MCF 10A (cell line): ENCODE data around the gene NKPD1. TPM values are rescaled to one million over a fixed set of nuclear protein-coding genes. Genes with fewer than 3 reads are reported as not detected.
A peak's percentile ranks its signal among the peaks of the same experiment; 100 is the strongest.

Source experiments
- BruUV-seq: library from RNA; stranded (reverse); fragments of 400-500 nt; replicated peaks from 2 replicates; lab custom pipeline; 2021; lab: Mats Ljungman, UMichigan
- CTCF ChIA-PET: fragments of 300-600 bp; sonication (Branson Sonifier 250); formaldehyde crosslinking; extraction: SDS; loops from one replicate; lab custom pipeline; 2021; ENCODE audit warnings: antibody characterized with exemption, inconsistent platforms; lab: Yijun Ruan, JAX
- POLR2A ChIA-PET: fragments of 300-600, 350-650 bp; sonication (Branson Sonifier 250); formaldehyde crosslinking; extraction: SDS; loops from one replicate; lab custom pipeline; 2020; ENCODE audit warnings: antibody characterized with exemption, inconsistent platforms; lab: Yijun Ruan, JAX
- DNase-seq: peaks from one replicate; pipeline ENCODE4 v3.0.0-alpha.2; 2018; ENCODE audit not compliant: unreplicated experiment
- H3K27ac Mint-ChIP-seq: one replicate; pipeline ENCODE4 v1.8.0; 2022; ENCODE audit warnings: mild to moderate bottlenecking, low read depth, mixed read lengths; ENCODE audit not compliant: unreplicated experiment
- H3K27me3 Mint-ChIP-seq: one replicate; pipeline ENCODE4 v1.8.0; 2022; ENCODE audit warnings: mixed read lengths; ENCODE audit not compliant: insufficient read depth, unreplicated experiment
- H3K36me3 Mint-ChIP-seq: one replicate; pipeline ENCODE4 v1.8.0; 2022; ENCODE audit warnings: mild to moderate bottlenecking, moderate library complexity, mixed read lengths; ENCODE audit not compliant: insufficient read depth, unreplicated experiment
- H3K4me1 Mint-ChIP-seq: one replicate; pipeline ENCODE4 v1.8.0; 2022; ENCODE audit warnings: mixed read lengths; ENCODE audit not compliant: insufficient read depth, unreplicated experiment
- H3K4me3 Mint-ChIP-seq: one replicate; pipeline ENCODE4 v1.8.0; 2022; ENCODE audit warnings: mild to moderate bottlenecking, moderate library complexity, mixed read lengths; ENCODE audit not compliant: unreplicated experiment
- H3K9me3 Mint-ChIP-seq: one replicate; pipeline ENCODE4 v1.8.0; 2022; ENCODE audit warnings: mixed read lengths; ENCODE audit not compliant: unreplicated experiment
- intact Hi-C: fragments of 100-400 bp; cut with micrococcal nuclease; formaldehyde crosslinking; loops from 2 replicates; pipeline ENCODE4 v1.14.1; 2022
- total RNA-seq: library from RNA; stranded (reverse); gene quantifications from 2 replicates; pipeline ENCODE4 v1.2.3, GENCODE V29; 2022
- TF ChIP-seq, protein P1 (sequence below): fragments of 200-600 bp; IDR thresholded peaks from one replicate; pipeline ENCODE4 v1.8.0; 2022; ENCODE audit warnings: antibody characterized with exemption, mild to moderate bottlenecking; ENCODE audit not compliant: unreplicated experiment

Gene NKPD1
- total RNA-seq, 1 experiment from 2014 or later: 0.09 TPM

DNA sequence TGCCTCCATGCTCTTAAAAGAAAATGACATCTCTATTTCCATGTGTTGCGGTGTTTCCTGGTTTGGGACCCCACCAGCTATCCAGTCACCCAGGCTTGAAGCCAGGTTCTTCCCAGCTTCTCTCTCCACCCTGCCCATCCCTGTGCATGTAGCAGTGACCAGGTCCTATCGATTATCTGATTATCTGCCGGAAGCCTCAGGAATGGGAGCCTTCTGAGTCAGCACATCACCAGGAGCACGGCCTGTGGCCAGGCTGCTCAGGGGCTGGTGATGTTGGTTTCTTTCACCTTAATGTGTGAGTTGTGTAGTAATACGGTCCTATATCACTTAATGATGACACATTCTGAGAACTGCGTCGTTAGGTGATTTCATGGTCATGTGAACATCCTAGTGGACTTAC is 34.1 kb downstream of the NKPD1 start:
- ChIA-PET POLR2A (interaction anchor here (3.5 kb wide), 1 partner anchor 34 kb away, joined by 10 read pairs; the partner anchor contains the start of gene PPP1R37), CTCF (interaction anchor here (0.7 to 2.6 kb wide), 4 partner anchors 9 to 341 kb away, joined by 3 to 19 read pairs (median 5); no protein-coding TSS in a partner anchor)
- TF ChIP-seq, protein P1, sequence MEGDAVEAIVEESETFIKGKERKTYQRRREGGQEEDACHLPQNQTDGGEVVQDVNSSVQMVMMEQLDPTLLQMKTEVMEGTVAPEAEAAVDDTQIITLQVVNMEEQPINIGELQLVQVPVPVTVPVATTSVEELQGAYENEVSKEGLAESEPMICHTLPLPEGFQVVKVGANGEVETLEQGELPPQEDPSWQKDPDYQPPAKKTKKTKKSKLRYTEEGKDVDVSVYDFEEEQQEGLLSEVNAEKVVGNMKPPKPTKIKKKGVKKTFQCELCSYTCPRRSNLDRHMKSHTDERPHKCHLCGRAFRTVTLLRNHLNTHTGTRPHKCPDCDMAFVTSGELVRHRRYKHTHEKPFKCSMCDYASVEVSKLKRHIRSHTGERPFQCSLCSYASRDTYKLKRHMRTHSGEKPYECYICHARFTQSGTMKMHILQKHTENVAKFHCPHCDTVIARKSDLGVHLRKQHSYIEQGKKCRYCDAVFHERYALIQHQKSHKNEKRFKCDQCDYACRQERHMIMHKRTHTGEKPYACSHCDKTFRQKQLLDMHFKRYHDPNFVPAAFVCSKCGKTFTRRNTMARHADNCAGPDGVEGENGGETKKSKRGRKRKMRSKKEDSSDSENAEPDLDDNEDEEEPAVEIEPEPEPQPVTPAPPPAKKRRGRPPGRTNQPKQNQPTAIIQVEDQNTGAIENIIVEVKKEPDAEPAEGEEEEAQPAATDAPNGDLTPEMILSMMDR: no peak
- H3K4me1 Mint-ChIP-seq: peaks cover 6% of the 10 kb centered on the region
- intact Hi-C loops: loop anchor here (2.0 kb wide), 1 partner anchor 34 kb away; the partner anchor contains the start of gene PPP1R37
- H3K27ac Mint-ChIP-seq: no peak overlapping the region
- H3K9me3 Mint-ChIP-seq: no peaks in the 10 kb centered on the region
- no peak for DNase-seq
- no peak overlapping the region for H3K4me3 Mint-ChIP-seq
- no TSS peak for BruUV-seq
- no peaks in the 10 kb centered on the region for H3K27me3 Mint-ChIP-seq
- peaks cover 6% of the 10 kb centered on the region for H3K36me3 Mint-ChIP-seq

DNA sequence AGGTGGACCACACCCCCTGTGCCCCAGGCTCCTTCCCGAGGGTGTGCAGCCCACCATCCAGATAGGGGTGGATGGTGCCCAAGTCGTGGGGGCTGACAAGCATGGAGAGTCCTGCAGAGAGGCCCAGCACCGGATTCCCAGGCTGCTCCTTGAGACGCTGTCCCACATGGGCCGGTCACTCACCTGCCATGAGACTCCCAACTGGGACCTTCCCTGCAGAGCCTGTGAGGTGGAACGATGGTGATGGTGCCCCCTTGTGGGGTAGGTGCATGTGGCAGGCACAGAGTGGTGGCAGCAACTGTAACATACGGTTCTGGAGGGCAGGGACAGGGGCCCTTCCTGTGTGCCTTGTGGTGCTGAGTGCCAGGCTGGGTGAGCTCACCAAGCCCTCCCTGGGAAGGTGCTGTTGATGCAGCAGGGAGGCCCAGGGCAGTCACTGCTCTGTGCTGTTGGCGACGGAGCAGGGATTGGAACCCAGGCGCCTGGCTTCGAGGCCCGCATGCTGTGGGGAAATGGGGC is 34.7 kb downstream of the NKPD1 start:
- TF ChIP-seq, protein P1: peak; percentile 65
- CTCF ChIA-PET: interaction anchor here (0.6 to 2.6 kb wide), 11 partner anchors 10 to 574 kb away, joined by 3 to 19 read pairs (median 3); no protein-coding TSS in a partner anchor
- peaks cover 6% of the 10 kb centered on the region for H3K4me1 Mint-ChIP-seq
- no TSS peak for BruUV-seq
- no peak overlapping the region for H3K27ac Mint-ChIP-seq
- peak; percentile 73 for DNase-seq
- POLR2A ChIA-PET: interaction anchor here (0.6 to 3.5 kb wide), 2 partner anchors 31 to 34 kb away, joined by 3 to 10 read pairs; partner anchors contain the start of gene PPP1R37
- H3K4me3 Mint-ChIP-seq: no peak overlapping the region
- H3K36me3 Mint-ChIP-seq: peaks cover 6% of the 10 kb centered on the region
- no peaks in the 10 kb centered on the region for H3K27me3 Mint-ChIP-seq
- H3K9me3 Mint-ChIP-seq: no peaks in the 10 kb centered on the region
- intact Hi-C loops: loop anchor here (2.0 kb wide), 1 partner anchor 33 kb away; the partner anchor contains the start of gene PPP1R37

DNA sequence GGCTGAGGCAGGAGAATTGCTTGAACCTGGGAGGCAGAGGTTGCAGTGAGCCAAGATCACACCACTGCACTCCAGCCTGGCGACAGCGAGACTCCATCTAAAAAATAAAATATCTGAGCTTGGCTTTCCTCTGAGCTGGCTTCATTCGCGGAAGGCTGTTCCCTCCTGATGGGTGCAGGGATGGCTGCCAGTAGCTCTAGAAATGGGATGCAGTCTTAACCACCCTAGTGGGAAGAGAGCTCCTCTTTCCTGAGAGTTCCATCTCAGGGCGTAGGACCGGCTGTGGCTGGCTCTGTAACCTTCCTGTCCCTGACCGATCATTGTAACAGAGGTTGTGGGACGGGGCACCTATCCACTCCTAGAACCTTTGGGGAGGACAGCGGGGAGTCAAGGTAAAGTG is 35.4 kb downstream of the NKPD1 start:
- ChIA-PET POLR2A (interaction anchor here (0.6 to 3.5 kb wide), 2 partner anchors 31 to 33 kb away, joined by 3 to 10 read pairs; partner anchors contain the start of gene PPP1R37), CTCF (interaction anchor here (0.6 to 2.6 kb wide), 10 partner anchors 10 to 573 kb away, joined by 3 to 19 read pairs (median 4); no protein-coding TSS in a partner anchor)
- intact Hi-C loops: no loop called here
- Mint-ChIP-seq H3K4me1 (peaks cover 6% of the 10 kb centered on the region), H3K36me3 (peaks cover 6% of the 10 kb centered on the region), H3K27me3 (no peaks in the 10 kb centered on the region), H3K9me3 (no peaks in the 10 kb centered on the region), H3K27ac (no peak overlapping the region), H3K4me3 (no peak overlapping the region)
- TF ChIP-seq, protein P1: no peak
- no peak for DNase-seq
- no TSS peak for BruUV-seq

DNA sequence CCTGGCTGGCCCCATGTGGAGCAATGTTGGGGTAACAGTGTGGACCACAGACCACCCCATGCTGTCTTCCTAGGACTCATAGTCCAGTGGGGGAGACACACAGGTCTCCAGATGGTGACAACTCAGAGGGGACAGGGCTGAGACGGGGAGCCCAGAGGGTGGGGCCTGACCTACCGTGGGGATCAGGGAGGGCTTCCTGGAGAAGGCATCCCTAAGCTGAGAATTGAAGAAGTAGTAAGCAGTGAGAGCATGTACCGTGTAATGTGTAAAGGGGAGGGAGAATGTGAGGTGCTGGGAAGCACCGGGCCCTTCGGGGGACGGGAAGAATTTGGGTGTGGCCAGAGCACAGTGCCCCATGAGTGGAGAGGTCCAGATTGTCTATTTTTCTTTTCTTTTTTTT is 36.8 kb downstream of the NKPD1 start:
- Mint-ChIP-seq H3K4me1 (peaks cover 6% of the 10 kb centered on the region), H3K36me3 (peaks cover 6% of the 10 kb centered on the region)
- CTCF ChIA-PET: interaction anchor here (1.1 kb wide), 1 partner anchor 12 kb away, joined by 5 read pairs; no protein-coding TSS in a partner anchor

More for the DNA sequence above, 36.8 kb downstream of the NKPD1 start:
- no peak for DNase-seq
- H3K4me3 Mint-ChIP-seq: no peak overlapping the region
- POLR2A ChIA-PET: interaction anchor here (0.6 to 3.5 kb wide), 3 partner anchors 9 to 35 kb away, joined by 3 to 10 read pairs (median 3); partner anchors contain the start of gene PPP1R37
- TF ChIP-seq, protein P1: no peak
- H3K27me3 Mint-ChIP-seq: no peaks in the 10 kb centered on the region
- H3K27ac Mint-ChIP-seq: no peak overlapping the region
- no peaks in the 10 kb centered on the region for H3K9me3 Mint-ChIP-seq
- no TSS peak for BruUV-seq
- intact Hi-C loops: no loop called here
